Hematopoietic multipotent progenitor cell treated with erythropoietin and hydrocortisone succinate and interleukin-3 and kit ligand, for 15 days (in vitro differentiated cells): ENCODE results near the gene VPS16.

Experiments
- DNase-seq: peaks from one replicate; pipeline ENCODE4 v3.0.0-alpha.2; 2015; ENCODE audit warnings: low spot score

VPS16 gene

GRCh38 chr20:2840138-2840966 lies at the start of gene VPS16, which contains the start of gene PCED1A:
VPS16 (plus strand) TSS chr20:2840745; CDS start chr20:2840775, 30 bp downstream.
PCED1A (minus strand) TSS chr20:2840655; CDS start chr20:2839912, 743 bp downstream.
- DNase-seq = peak; percentile 79

- DNase-seq = no peak
These were observed 47.1 kb upstream of the VPS16 start for GRCh38 chr20:2793471-2793870.

GRCh38 chr20:2794202-2794748 lies 46.3 kb upstream of the VPS16 start:
- no peak for DNase-seq

GRCh38 chr20:2794866-2795447 lies 45.6 kb upstream of the VPS16 start:
- no peak for DNase-seq

- DNase-seq = peak; percentile 24
These were observed 45.1 kb upstream of the VPS16 start for GRCh38 chr20:2795451-2795850.

GRCh38 chr20:2796011-2796660 lies 44.4 kb upstream of the VPS16 start:
- no peak for DNase-seq

- DNase-seq = no peak
These were observed 43.2 kb upstream of the VPS16 start for GRCh38 chr20:2797136-2797983.

- DNase-seq = no peak
These were observed 42.3 kb upstream of the VPS16 start for GRCh38 chr20:2798095-2798805.

- no peak for DNase-seq
These were observed 41.7 kb upstream of the VPS16 start for GRCh38 chr20:2798814-2799213.

- DNase-seq = no peak
These were observed 41.3 kb upstream of the VPS16 start for GRCh38 chr20:2799271-2799670.

- no peak for DNase-seq
These were observed 40.6 kb upstream of the VPS16 start for GRCh38 chr20:2799688-2800520.

GRCh38 chr20:2800521-2801285 lies 39.8 kb upstream of the VPS16 start, which contains the start of gene CPXM1:
CPXM1 (minus strand) TSS chr20:2800627; CDS start chr20:2800572, 55 bp downstream.
- no peak for DNase-seq

- no peak for DNase-seq
These were observed 39.2 kb upstream of the VPS16 start for GRCh38 chr20:2801286-2801728.

- no peak for DNase-seq
These were observed 36.3 kb upstream of the VPS16 start for GRCh38 chr20:2804041-2804828.

GRCh38 chr20:2804852-2805688 lies 35.5 kb upstream of the VPS16 start:
- no peak for DNase-seq

GRCh38 chr20:2805689-2806350 lies 34.7 kb upstream of the VPS16 start:
- no peak for DNase-seq

GRCh38 chr20:2806351-2806701 lies 34.2 kb upstream of the VPS16 start:
- DNase-seq = no peak
